GM18499 (cell line): ENCODE measurements around the gene MGAT3.
"Not testable (repeated sequence)": the region's sequence is repeated elsewhere in the genome, so short reads cannot be mapped to it uniquely, and the experiment has no call there.

Source experiments
- ATAC-seq: cut with Tn5 transposase; IDR thresholded peaks from one replicate; pipeline ENCODE4 v1.9.1; 2021; ENCODE audit warnings: moderate number of reproducible peaks; ENCODE audit not compliant: insufficient read depth, unreplicated experiment

The MGAT3 gene

DNA sequence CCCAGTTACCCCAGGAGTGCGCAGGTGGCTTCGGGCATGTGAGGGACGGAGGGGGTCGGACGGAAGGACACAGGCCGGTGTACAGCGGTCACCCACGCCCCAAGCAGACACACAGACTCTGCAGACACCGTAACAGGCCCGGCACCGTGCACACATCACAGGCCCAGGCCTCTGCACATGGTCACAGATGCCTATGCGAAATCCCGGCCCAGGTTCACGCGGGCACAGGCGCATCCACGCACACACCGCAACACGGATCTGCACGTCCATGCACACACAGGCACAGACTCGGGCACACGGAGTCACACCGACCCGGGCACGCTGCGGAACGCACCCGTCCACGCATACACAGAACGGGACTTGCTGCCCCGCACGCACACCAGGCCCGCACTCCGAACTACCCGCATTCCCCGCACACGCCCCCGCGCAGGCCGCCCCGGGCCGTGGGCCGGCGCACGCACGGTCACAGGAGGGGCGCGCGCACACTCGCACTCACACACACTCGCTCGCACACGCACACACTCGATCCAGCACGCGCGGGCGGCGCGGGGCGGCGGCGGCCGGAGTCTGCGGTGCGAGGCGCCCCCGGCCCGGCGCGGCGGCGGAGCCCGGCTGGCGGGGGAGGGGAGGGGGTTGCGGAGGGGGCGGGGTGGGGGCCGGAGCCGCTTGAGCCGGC is at the start of gene MGAT3:
Gene MGAT3 (plus strand): TSS at position 491 of the 676 bp plus-strand sequence. CDS start 30,336 bp downstream, outside the sequence.
- no peak for ATAC-seq

- ATAC-seq, result no peak
Measured at GRCh38 chr22:39408173-39408572, 48.6 kb upstream of the MGAT3 start.

DNA sequence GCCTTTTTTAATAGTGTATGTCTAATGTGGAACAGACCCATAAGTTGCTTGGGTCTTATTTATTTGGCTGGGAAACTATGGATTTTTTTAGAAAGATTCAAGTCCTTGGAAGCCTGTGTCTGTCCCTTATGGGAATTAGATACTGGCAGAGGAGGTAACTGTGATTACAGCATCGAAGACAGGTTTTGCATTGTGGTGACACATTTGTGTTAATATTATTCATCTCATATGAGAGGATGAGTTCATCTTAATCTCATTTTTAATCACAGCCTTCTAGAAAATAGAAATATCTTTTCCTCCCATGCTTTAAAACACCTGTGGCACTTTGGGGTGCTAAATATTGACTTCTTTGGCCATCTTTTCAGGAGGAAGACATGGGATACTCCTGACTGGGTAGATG is 48.0 kb upstream of the MGAT3 start:
- ATAC-seq, result no peak

GRCh38 chr22:39409516-39410029 is 47.2 kb upstream of the MGAT3 start:
- ATAC-seq, result no peak

- no peak for ATAC-seq
Measured at GRCh38 chr22:39410264-39410663, 46.5 kb upstream of the MGAT3 start.

DNA sequence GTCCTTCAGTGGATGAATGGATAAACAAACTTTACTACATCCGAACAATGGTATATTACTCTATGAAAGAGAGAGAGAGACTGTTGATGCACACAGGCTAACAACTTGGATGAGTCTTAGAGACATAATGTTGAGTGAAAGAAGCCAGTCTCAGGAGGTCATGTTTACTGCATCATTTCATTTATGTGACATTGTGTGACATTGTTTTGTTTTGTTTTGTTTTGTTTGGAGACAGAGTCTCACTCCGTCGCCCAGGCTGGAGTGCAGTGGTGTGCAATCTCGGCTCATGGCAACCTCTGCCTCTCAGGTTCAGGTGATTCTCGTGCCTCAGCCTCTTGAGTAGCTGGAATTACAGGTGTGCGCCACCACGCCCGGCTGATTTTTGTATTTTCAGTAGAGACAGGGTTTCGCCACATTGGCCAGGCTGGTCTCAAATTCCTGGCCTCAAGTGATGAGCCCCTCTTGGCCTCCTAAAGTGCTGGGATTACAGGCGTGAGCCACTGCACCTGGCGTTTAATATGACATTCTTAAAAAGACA is 44.9 kb upstream of the MGAT3 start:
- ATAC-seq, result not testable (repeated sequence)

DNA sequence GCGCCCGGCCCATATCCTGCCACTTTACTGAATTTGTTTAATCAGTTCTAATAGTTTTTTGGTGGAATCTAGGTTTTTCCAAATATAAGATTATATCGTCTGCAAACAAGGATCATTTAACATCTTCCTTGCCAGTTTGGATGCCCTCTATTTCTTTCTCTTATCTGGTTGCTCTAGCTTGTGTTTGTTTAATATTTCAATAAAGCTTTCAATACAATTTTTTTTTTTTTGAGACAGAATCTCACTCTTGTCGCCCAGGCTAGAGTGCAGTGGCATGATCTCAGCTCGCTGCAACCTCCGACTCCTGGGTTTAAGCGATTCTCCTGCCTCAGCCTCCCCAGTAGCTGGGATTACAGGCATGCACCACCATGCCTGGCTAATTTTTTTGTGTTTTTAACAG is 43.6 kb upstream of the MGAT3 start:
- ATAC-seq, result not testable (repeated sequence)

GRCh38 chr22:39414377-39414776 is 42.4 kb upstream of the MGAT3 start:
- ATAC-seq, result no peak

- ATAC-seq, result no peak
Measured at GRCh38 chr22:39414886-39415285, 41.9 kb upstream of the MGAT3 start.

DNA sequence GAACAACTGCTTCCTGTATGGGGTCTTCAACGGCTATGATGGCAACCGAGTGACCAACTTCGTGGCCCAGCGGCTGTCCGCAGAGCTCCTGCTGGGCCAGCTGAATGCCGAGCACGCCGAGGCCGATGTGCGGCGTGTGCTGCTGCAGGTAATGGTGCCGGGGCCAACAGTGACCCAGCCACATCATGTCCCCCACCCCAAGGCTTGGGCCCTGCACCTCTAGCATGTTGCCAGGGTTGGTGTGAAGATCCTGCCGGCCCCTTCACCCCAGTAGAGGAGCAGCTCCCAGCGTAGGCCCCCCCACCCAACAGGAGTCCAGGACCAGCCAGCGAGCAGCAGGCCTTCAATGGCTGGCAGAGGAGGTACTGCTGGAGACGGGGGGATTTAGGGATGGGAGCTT is 41.3 kb upstream of the MGAT3 start:
- ATAC-seq, result no peak

GRCh38 chr22:39416319-39416718 is 40.5 kb upstream of the MGAT3 start:
- ATAC-seq, result no peak

DNA sequence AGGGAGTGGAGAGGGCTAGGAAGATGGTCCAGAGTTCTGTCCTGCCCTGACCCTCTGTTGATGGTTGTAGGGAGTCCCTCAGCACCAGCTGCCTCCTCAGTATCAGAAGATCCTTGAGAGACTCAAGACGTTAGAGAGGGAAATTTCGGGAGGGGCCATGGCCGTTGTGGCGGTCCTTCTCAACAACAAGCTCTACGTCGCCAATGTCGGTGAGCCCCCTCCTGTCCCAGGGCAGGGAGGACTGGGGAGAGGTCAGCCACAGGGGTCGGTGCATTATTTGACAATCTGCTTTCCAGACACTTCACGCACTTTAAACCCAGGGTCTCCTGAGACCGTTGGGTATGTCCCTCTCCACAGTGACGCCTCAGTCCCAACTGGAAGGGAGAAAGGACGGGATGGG is 39.2 kb upstream of the MGAT3 start:
- ATAC-seq, result no peak

GRCh38 chr22:39418696-39419095 is 38.1 kb upstream of the MGAT3 start:
- ATAC-seq, result no peak

GRCh38 chr22:39419096-39419495 is 37.7 kb upstream of the MGAT3 start:
- ATAC-seq, result no peak

DNA sequence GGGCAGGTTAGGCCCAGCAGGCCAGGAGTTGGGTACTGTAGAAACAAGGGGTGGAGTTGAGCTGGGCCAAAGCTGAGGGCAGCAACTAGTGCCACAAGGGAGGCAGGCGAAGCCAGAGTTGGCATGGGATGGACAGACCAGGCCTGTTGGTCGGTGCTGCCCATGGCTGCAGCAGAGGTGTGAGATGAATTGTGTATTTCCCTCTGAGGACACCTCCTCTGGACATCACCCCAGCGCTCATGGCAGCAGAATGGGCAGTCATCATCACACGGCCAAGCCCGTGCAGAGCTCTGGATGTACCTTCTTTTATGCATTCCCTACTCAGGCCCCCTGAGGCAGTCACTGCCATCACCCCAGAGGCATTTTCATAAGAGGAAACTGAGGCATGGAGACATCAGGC is 36.9 kb upstream of the MGAT3 start:
- no peak for ATAC-seq

- ATAC-seq, result no peak
Measured at GRCh38 chr22:39421691-39422090, 35.1 kb upstream of the MGAT3 start.

GRCh38 chr22:39422101-39422500 is 34.7 kb upstream of the MGAT3 start:
- no peak for ATAC-seq

- ATAC-seq, result no peak
Measured at GRCh38 chr22:39422721-39423120, 34.1 kb upstream of the MGAT3 start.

- ATAC-seq, result no peak
Measured at GRCh38 chr22:39423976-39424375, 32.8 kb upstream of the MGAT3 start.

DNA sequence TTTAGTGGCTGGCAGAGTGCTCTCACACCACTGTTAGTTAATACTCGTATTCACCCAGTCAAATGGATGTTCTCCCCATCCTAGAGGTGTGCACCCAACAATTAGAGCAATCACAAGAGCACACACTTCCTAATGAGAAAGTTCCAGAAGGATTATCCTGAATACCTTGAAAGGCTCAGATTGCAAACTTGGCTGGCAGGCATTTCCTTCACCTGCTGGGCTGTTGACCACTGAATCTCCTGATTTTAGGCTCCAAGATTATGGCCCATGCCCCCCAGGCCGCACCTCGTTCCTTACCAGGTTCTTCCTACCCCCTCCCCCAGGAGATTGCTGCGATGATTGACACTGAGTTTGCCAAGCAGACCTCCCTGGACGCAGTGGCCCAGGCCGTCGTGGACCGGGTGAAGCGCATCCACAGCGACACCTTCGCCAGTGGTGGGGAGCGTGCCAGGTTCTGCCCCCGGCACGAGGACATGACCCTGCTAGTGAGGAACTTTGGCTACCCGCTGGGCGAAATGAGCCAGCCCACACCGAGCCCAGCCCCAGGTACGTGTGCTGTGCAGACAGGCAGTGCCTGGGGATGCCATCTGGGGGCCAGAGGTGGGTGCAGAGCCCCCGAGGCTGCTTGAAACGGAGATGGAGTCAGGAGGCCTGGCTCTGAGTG is 30.3 kb upstream of the MGAT3 start:
- no peak for ATAC-seq

DNA sequence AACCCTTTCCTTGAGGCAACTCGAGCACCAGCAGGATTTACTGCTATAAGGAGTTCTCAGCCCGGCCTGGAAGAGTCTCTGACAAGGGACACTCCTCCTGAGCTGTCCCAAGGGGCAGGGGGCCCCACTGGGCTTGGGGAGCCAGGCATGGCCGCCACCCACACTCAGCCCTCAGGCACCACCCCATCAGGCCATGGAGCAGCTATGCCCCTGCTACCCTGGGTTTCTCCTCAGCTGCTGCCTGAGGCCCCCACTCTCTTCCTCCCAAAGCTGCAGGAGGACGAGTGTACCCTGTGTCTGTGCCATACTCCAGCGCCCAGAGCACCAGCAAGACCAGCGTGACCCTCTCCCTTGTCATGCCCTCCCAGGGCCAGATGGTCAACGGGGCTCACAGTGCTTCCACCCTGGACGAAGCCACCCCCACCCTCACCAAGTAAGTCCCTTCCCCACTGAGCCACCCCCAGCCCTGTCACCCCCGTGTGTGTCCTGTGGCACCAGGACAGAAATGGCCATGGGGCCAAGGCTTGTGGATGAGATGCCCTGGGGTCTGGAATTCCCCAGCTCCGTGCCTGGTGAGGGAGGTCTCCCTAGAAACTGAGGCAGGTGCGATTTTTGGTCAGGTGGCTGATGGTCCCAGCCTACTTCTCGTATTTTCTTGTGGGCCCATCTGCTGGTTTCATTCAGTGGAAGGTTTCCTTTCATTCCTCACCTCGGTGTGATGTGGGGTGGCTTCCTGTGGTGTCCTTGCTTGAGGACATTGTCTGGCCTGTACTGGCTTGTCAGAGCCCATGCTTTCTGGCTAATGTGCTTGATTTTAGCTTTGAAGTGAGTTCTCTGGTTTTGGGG is 28.8 kb upstream of the MGAT3 start:
- ATAC-seq, result no peak
